ENCODE results near the gene ITPR2. TPM values are rescaled to one million over a fixed set of nuclear protein-coding genes. Genes with fewer than 3 reads are reported as not detected.

ITPR2 gene
- polyA plus RNA-seq, 1 experiment, result 3.4 TPM

DNA sequence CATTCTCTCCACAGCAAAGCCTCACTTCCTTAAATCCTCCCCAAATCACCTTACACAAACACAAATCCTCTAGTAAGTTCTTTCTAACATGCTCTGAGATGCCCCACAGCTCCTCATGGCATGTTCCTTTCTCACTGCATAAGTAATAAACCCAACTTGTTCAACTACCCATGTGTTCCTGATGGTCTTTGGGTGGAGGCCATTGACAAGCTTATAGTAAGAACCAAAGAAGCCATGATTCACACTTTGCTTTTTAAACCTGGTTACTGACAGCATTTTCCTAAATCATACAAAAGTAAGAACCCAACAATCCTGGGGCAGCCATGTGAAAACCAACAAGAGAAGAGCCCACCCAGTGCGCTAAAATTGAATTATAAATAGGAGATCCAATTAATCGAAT, 138.6 kb downstream of the ITPR2 start:
- TF ChIP-seq, protein P1, sequence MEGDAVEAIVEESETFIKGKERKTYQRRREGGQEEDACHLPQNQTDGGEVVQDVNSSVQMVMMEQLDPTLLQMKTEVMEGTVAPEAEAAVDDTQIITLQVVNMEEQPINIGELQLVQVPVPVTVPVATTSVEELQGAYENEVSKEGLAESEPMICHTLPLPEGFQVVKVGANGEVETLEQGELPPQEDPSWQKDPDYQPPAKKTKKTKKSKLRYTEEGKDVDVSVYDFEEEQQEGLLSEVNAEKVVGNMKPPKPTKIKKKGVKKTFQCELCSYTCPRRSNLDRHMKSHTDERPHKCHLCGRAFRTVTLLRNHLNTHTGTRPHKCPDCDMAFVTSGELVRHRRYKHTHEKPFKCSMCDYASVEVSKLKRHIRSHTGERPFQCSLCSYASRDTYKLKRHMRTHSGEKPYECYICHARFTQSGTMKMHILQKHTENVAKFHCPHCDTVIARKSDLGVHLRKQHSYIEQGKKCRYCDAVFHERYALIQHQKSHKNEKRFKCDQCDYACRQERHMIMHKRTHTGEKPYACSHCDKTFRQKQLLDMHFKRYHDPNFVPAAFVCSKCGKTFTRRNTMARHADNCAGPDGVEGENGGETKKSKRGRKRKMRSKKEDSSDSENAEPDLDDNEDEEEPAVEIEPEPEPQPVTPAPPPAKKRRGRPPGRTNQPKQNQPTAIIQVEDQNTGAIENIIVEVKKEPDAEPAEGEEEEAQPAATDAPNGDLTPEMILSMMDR (IDR thresholded peaks at IDR 0.05; ENCODE audit: low read depth, low read length), result no peak
- ChIA-PET CTCF (interaction anchor here (0.9 to 2.0 kb wide), 2 partner anchors 13 to 65 kb away, joined by 3 to 5 read pairs; no protein-coding TSS in a partner anchor), POLR2A (no interaction called here)
- H3K9me3 ChIP-seq (ENCODE audit: control insufficient read depth, insufficient read depth, low read length), result no peaks in the 10 kb centered on the region
- no peak for DNase-seq (ENCODE audit: low read depth, low spot score)
- no peaks in the 10 kb centered on the region for H3K27me3 ChIP-seq (ENCODE audit: control insufficient read depth, insufficient read depth, low read length)
- no peak overlapping the region for H3K27ac ChIP-seq (ENCODE audit: low read depth, low read length)
- H3K4me3 ChIP-seq (ENCODE audit: low read depth, low read length), result no peak overlapping the region

DNA sequence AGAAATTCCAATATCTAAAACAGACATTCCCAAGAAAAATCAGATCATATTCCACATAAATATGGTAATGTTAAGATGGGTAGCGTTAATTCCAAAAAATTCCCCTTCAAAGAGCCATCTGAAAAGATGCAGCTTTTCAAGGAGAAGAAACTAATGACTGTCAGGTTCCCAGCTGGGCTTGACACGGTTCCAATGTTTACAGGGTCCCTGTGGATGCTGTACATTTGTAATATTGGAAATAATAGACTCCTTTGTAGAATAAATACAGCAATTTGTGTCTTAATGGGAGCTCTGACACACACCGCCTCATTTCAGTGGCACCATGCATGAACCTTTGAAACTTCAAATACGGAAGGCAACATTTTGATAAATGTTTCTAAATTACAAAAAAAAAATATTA, 140.6 kb downstream of the ITPR2 start:
- DNase-seq (ENCODE audit: low read depth, low spot score), result no peak
- no peaks in the 10 kb centered on the region for H3K9me3 ChIP-seq (ENCODE audit: control insufficient read depth, insufficient read depth, low read length)
- no peak overlapping the region for H3K4me3 ChIP-seq (ENCODE audit: low read depth, low read length)
- TF ChIP-seq, protein P1 (IDR thresholded peaks at IDR 0.05; ENCODE audit: low read depth, low read length), result no peak
- POLR2A ChIA-PET, result interaction anchor here (0.6 kb wide), 1 partner anchor 521 kb away, joined by 5 read pairs; no protein-coding TSS in a partner anchor
- no peaks in the 10 kb centered on the region for H3K27me3 ChIP-seq (ENCODE audit: control insufficient read depth, insufficient read depth, low read length)
- CTCF ChIA-PET, result interaction anchor here (0.9 to 3.4 kb wide), 4 partner anchors 9 to 573 kb away, joined by 3 to 20 read pairs (median 7); no protein-coding TSS in a partner anchor
- peak overlapping the region; percentile 40 for H3K27ac ChIP-seq (ENCODE audit: low read depth, low read length)

DNA sequence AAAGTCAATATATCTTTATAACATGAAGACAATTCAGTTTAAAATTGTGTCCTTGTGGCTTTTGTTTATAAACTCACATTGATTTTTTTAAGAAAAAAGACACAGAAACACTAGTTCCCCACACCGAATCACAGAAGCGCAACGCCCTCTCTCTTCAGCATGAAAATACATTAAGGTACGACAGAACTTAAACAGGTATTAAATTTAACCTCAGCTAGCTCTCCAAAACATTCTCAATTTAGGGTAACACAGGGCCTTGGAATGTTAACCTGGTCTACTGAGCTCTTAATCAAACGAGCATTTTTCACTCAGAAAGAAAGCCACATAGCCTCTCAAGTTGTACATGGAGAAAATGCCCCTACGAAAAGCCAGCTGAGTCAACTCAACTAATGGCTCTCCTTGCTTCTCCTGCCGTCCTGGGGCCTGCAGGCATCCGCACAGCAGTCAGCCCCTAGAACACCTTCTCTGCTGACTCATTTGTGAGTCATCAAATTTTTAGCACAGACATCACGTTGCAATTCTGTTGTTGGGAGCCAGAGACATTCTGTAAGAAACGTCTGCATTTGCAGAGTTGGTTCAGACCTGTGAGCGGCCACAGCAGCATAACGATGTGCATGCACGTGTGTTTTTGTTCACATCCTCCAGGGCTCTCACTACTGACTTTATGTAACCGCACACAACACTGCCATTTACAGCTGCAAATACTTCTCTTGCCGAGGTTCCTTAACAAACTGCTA, 141.6 kb downstream of the ITPR2 start:
- TF ChIP-seq, protein P1 (IDR thresholded peaks at IDR 0.05; ENCODE audit: low read depth, low read length), result no peak
- peak overlapping the region; percentile 40 for H3K27ac ChIP-seq (ENCODE audit: low read depth, low read length)
- ChIA-PET CTCF (interaction anchor here (1.2 to 3.4 kb wide), 3 partner anchors 10 to 40 kb away, joined by 7 to 20 read pairs (median 8); no protein-coding TSS in a partner anchor), POLR2A (interaction anchor here (0.6 kb wide), 1 partner anchor 520 kb away, joined by 5 read pairs; no protein-coding TSS in a partner anchor)
- DNase-seq (ENCODE audit: low read depth, low spot score), result peak; percentile 92
- no peaks in the 10 kb centered on the region for H3K27me3 ChIP-seq (ENCODE audit: control insufficient read depth, insufficient read depth, low read length)
- H3K4me3 ChIP-seq (ENCODE audit: low read depth, low read length), result no peak overlapping the region
- no peaks in the 10 kb centered on the region for H3K9me3 ChIP-seq (ENCODE audit: control insufficient read depth, insufficient read depth, low read length)

DNA sequence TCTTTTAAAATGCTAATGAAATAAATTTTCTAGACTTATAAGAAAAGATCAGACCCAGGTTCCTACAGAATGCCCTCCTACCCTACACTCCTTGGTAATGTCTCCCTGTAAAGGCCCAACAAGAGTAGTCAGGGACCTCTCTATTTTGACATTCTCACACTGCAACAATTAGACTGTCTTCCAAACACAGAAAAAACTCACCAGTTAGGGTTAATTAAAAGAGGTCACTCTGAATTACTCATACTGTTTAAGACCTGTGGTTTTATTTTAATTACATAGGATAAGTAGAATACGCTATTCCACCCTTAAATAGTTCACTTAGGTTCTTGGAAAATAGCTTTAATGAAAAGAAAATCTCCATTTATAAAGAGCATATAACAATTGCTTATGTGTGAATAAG, 142.4 kb downstream of the ITPR2 start:
- H3K27ac ChIP-seq (ENCODE audit: low read depth, low read length), result no peak overlapping the region
- CTCF ChIA-PET, result interaction anchor here (0.6 to 3.4 kb wide), 3 partner anchors 9 to 62 kb away, joined by 3 to 20 read pairs (median 8); no protein-coding TSS in a partner anchor
- H3K9me3 ChIP-seq (ENCODE audit: control insufficient read depth, insufficient read depth, low read length), result no peaks in the 10 kb centered on the region
- no peak overlapping the region for H3K4me3 ChIP-seq (ENCODE audit: low read depth, low read length)
- no peaks in the 10 kb centered on the region for H3K27me3 ChIP-seq (ENCODE audit: control insufficient read depth, insufficient read depth, low read length)
- no peak for DNase-seq (ENCODE audit: low read depth, low spot score)
- TF ChIP-seq, protein P1 (IDR thresholded peaks at IDR 0.05; ENCODE audit: low read depth, low read length), result no peak
- POLR2A ChIA-PET, result no interaction called here

DNA sequence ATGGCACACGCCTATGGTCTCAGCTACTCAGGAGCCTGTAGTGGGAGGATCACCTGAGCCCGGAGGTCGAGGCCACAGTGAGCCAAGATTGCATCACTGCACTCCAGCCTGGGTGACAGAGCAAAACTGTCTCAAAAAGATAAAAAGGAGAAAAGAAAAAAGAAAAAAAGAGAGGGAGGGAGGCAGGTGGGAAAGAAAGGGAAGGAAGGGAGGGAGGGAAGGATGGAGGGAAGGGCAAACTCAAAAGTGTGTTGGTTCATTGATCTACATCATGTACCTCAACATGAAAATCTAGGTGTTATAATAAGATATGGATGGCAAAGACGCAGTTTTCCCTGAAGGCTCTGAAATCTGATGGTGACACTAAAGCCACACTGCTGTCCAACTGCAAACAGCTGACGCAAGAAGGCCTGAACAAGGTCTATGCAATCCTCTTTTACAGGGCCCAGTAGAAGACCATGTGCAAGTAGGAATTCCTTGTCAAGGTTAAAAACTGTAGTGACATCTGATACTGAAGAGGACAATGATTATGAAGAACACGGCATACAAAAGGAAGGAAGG, 143.6 kb downstream of the ITPR2 start:
- Histone ChIP-seq H3K4me3 (ENCODE audit: low read depth, low read length) (no peak overlapping the region), H3K27me3 (ENCODE audit: control insufficient read depth, insufficient read depth, low read length) (no peaks in the 10 kb centered on the region), H3K9me3 (ENCODE audit: control insufficient read depth, insufficient read depth, low read length) (no peaks in the 10 kb centered on the region), H3K27ac (ENCODE audit: low read depth, low read length) (no peak overlapping the region)
- TF ChIP-seq, protein P1 (IDR thresholded peaks at IDR 0.05; ENCODE audit: low read depth, low read length), result no peak
- POLR2A ChIA-PET, result no interaction called here
- CTCF ChIA-PET, result no interaction called here
- DNase-seq (ENCODE audit: low read depth, low spot score), result no peak
